PFSK-1 (cell line): Measurements from ENCODE around the gene R3HCC1L.

Source experiments
- FOXP2 ChIP-seq: optimal IDR thresholded peaks from 2 replicates; pipeline ENCODE3; 2011; ENCODE audit warnings: borderline replicate concordance, control low read depth, inconsistent platforms; ENCODE audit not compliant: insufficient read depth; ENCODE audit errors: extremely low read length, extremely low read depth
- POLR2AphosphoS5 ChIP-seq: IDR thresholded peaks from 2 replicates; pipeline ENCODE4 v1.6.1; 2012; ENCODE audit warnings: low read depth, mild to moderate bottlenecking, control low read depth, low read length, moderate library complexity
- SIN3A ChIP-seq: IDR thresholded peaks from 2 replicates; pipeline ENCODE4 v1.6.1; 2012; ENCODE audit warnings: mild to moderate bottlenecking, low read length, moderate library complexity, borderline replicate concordance; ENCODE audit not compliant: insufficient read depth
- TAF1 ChIP-seq: IDR thresholded peaks from 2 replicates; pipeline ENCODE4 v1.6.1; 2012; ENCODE audit warnings: low read length, control low read depth, borderline replicate concordance; ENCODE audit not compliant: insufficient read depth
- TF ChIP-seq, protein P1 (sequence below), 2 experiments: IDR thresholded peaks; 2 replicates each; pipeline versions ENCODE4 v1.6.1 to v1.8.0; 2011 to 2012; ENCODE audit warnings: low read depth in 2 of 2, low read length in 2 of 2, control low read depth in 1 of 2, inconsistent platforms in 1 of 2, mild to moderate bottlenecking in 1 of 2, moderate library complexity in 1 of 2; ENCODE audit not compliant: insufficient read depth in 1 of 2

DNA sequence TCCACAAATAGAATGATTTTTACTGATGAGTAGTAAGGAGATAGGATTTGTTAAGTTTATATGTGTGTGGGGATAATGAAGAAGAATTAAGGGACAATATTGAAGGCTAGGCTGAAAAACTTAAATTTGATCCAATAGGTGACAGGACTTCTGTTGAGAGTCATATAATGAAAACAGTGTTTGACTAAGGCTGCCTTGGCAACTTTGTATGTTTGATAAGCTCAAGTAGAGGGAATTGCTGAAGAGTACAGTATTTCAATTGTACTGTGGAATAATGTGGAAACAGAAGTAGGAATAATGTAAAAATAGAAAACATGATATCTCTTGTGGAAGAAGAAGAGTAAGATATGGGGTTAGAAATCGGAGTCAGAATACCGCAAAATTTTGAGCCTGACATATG lies 10.5 kb downstream of the R3HCC1L start:
- TF ChIP-seq POLR2AphosphoS5 (no peak), TAF1 (no peak), SIN3A (no peak), FOXP2 (no peak)
- TF ChIP-seq, protein P1, sequence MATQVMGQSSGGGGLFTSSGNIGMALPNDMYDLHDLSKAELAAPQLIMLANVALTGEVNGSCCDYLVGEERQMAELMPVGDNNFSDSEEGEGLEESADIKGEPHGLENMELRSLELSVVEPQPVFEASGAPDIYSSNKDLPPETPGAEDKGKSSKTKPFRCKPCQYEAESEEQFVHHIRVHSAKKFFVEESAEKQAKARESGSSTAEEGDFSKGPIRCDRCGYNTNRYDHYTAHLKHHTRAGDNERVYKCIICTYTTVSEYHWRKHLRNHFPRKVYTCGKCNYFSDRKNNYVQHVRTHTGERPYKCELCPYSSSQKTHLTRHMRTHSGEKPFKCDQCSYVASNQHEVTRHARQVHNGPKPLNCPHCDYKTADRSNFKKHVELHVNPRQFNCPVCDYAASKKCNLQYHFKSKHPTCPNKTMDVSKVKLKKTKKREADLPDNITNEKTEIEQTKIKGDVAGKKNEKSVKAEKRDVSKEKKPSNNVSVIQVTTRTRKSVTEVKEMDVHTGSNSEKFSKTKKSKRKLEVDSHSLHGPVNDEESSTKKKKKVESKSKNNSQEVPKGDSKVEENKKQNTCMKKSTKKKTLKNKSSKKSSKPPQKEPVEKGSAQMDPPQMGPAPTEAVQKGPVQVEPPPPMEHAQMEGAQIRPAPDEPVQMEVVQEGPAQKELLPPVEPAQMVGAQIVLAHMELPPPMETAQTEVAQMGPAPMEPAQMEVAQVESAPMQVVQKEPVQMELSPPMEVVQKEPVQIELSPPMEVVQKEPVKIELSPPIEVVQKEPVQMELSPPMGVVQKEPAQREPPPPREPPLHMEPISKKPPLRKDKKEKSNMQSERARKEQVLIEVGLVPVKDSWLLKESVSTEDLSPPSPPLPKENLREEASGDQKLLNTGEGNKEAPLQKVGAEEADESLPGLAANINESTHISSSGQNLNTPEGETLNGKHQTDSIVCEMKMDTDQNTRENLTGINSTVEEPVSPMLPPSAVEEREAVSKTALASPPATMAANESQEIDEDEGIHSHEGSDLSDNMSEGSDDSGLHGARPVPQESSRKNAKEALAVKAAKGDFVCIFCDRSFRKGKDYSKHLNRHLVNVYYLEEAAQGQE (IDR thresholded peaks at IDR 0.05; ENCODE audit: insufficient read depth in 1 of 2, low read depth in 2 of 2, low read length in 2 of 2): no peak
